OCI-LY7 (cell line): ENCODE measurements around the gene RPRD1A. TPM values are rescaled to one million over a fixed set of nuclear protein-coding genes. Genes with fewer than 3 reads are reported as not detected.
"Not testable (repeated sequence)": the region's sequence is repeated elsewhere in the genome, so short reads cannot be mapped to it uniquely, and the experiment has no call there.

ENCODE experiments used
- BruUV-seq: library from RNA; stranded (reverse); fragments of 400-500 nt; replicated peaks from 2 replicates; lab custom pipeline; 2021; lab: Mats Ljungman, UMichigan
- CTCF ChIA-PET: fragments of 300-600 bp; sonication (Branson Sonifier 250); formaldehyde crosslinking; loops from one replicate; lab custom pipeline; 2022; ENCODE audit warnings: antibody characterized with exemption; ENCODE audit not compliant: unreplicated experiment; lab: Charles Lee
- POLR2A ChIA-PET: fragments of 300-600 bp; sonication (Branson Sonifier 250); formaldehyde crosslinking; loops from one replicate; lab custom pipeline; 2022; ENCODE audit warnings: antibody characterized with exemption; lab: Charles Lee
- DNase-seq: peaks from one replicate; pipeline ENCODE4 v3.0.0-alpha.2; 2015; ENCODE audit warnings: low spot score
- H2AFZ ChIP-seq: fragments of 200-600 bp; sonication (generic), shearing (Covaris generic); 2 replicates; pipeline ENCODE4 v1.6.1; 2014; ENCODE audit warnings: mild to moderate bottlenecking, antibody characterized with exemption, low read length, moderate library complexity
- H3K27ac ChIP-seq: fragments of 200-600 bp; sonication (generic); 2 replicates; pipeline ENCODE4 v1.5.1; 2014; ENCODE audit warnings: mixed run types, low read depth, mild to moderate bottlenecking, moderate library complexity, low read length, inconsistent platforms; ENCODE audit not compliant: poor library complexity, severe bottlenecking
- H3K36me3 ChIP-seq: fragments of 200-600 bp; sonication (generic); 2 replicates; pipeline ENCODE4 v1.6.1; 2014; ENCODE audit warnings: mild to moderate bottlenecking, antibody characterized with exemption, low read length, moderate library complexity, mixed read lengths; ENCODE audit not compliant: insufficient read depth
- H3K4me1 ChIP-seq: fragments of 200-600 bp; sonication (generic); 2 replicates; pipeline ENCODE4 v1.5.1; 2014; ENCODE audit warnings: mild to moderate bottlenecking, low read length; ENCODE audit not compliant: insufficient read depth, poor library complexity, severe bottlenecking
- H3K4me2 ChIP-seq: fragments of 200-600 bp; sonication (generic); 2 replicates; pipeline ENCODE4 v1.6.1; 2014; ENCODE audit warnings: mild to moderate bottlenecking, low read length
- H3K4me3 ChIP-seq: fragments of 200-600 bp; sonication (generic); 2 replicates; pipeline ENCODE4 v1.5.1; 2014; ENCODE audit warnings: mild to moderate bottlenecking, low read depth, low read length; ENCODE audit not compliant: poor library complexity, severe bottlenecking
- H3K79me2 ChIP-seq: fragments of 200-600 bp; sonication (generic); 2 replicates; pipeline ENCODE4 v1.6.1; 2016; ENCODE audit warnings: low read depth, mild to moderate bottlenecking, low read length, moderate library complexity, mixed read lengths; ENCODE audit not compliant: insufficient read depth
- H3K9me2 ChIP-seq: fragments of 200-600 bp; sonication (generic); 2 replicates; pipeline ENCODE4 v1.6.1; 2016; ENCODE audit warnings: mild to moderate bottlenecking, low read length, mixed read lengths; ENCODE audit not compliant: insufficient read depth
- H3K9me3 ChIP-seq: fragments of 200-600 bp; sonication (generic); 2 replicates; pipeline ENCODE4 v1.6.1; 2014; ENCODE audit warnings: mild to moderate bottlenecking, mixed run types, low read length, mixed read lengths
- H4K20me1 ChIP-seq: fragments of 200-600 bp; sonication (generic); 2 replicates; pipeline ENCODE4 v1.6.1; 2014; ENCODE audit warnings: mild to moderate bottlenecking, antibody characterized with exemption, low read length, moderate library complexity, mixed read lengths; ENCODE audit not compliant: insufficient read depth
- CTCF ChIP-seq: fragments of 200-600 bp; sonication (generic); conservative IDR thresholded peaks from 2 replicates; pipeline ENCODE4 v1.5.1; 2014; ENCODE audit warnings: mild to moderate bottlenecking, antibody characterized with exemption, low read length, moderate library complexity, mixed read lengths
- EZH2phosphoT487 ChIP-seq: fragments of 200-600 bp; sonication (generic); IDR thresholded peaks from 2 replicates; pipeline ENCODE4 v1.6.1; 2018; ENCODE audit warnings: low read depth, borderline replicate concordance, mild to moderate bottlenecking, mixed run types, antibody characterized with exemption, low read length, moderate library complexity, mixed read lengths
- intact Hi-C: fragments of 100-400 bp; cut with micrococcal nuclease; formaldehyde crosslinking; loops from one replicate; pipeline ENCODE4 v1.10.0; 2022; ENCODE audit not compliant: unreplicated experiment
- total RNA-seq, 2 experiments: library from RNA; depleted of rRNA in 1 of 2; stranded (reverse); fragments of >200 nt in 1 of 2; shearing (Covaris generic) in 1 of 2; gene quantifications; 2 replicates each; pipeline ENCODE4 v1.2.3, GENCODE V29; 2014 to 2022

The RPRD1A gene
- total RNA-seq, 2 experiments from 2014 or later: 37.9 to 45.4 TPM

DNA sequence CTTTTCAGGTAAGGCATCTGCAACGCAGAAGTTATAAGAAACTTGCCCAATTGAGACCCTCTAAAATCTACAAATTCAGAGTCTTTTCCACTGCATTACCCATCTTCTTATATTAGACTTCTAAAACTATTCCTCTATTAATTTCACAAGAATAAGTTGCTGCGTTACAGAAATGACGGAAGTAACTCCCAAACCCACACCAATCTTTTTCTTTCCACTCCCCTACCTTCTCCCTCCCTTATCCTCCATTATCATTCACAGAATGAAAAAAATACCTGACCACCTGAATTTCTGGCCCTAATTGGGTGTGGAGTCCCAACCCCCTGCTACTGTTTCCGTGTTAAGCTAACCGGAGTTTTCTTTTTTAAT lies 689 bp downstream of the RPRD1A start:
- peak overlapping the region; percentile 50 for H3K27ac ChIP-seq
- H4K20me1 ChIP-seq: peaks cover 15% of the 10 kb centered on the region; the same call in 1 of the 2 replicates
- peaks cover 11% of the 10 kb centered on the region; the same call in 1 of the 2 replicates for H3K36me3 ChIP-seq
- no peaks in the 10 kb centered on the region for H3K9me2 ChIP-seq
- H3K79me2 ChIP-seq: peaks cover 54% of the 10 kb centered on the region
- H3K9me3 ChIP-seq: no peaks in the 10 kb centered on the region
- peaks cover 4% of the 10 kb centered on the region for H3K4me1 ChIP-seq
- BruUV-seq: no TSS peak
- H2AFZ ChIP-seq: peak overlapping the region; percentile 86; the same call in 1 of the 2 replicates
- peak overlapping the region; percentile 70 for H3K4me2 ChIP-seq
- peak; percentile 4 for DNase-seq
- peak overlapping the region; percentile 87 for H3K4me3 ChIP-seq
- POLR2A ChIA-PET: interaction anchor here (0.6 to 1.3 kb wide), 3 partner anchors 25 to 113 kb away, joined by 3 to 4 read pairs (median 3); partner anchors contain the start of gene SLC39A6
- intact Hi-C loops: loop anchor here (5.0 kb wide), 1 partner anchor 49 kb away; no protein-coding TSS in a partner anchor
- TF ChIP-seq EZH2phosphoT487: no peak
- TF ChIP-seq CTCF: no peak
- CTCF ChIA-PET: no interaction called here

DNA sequence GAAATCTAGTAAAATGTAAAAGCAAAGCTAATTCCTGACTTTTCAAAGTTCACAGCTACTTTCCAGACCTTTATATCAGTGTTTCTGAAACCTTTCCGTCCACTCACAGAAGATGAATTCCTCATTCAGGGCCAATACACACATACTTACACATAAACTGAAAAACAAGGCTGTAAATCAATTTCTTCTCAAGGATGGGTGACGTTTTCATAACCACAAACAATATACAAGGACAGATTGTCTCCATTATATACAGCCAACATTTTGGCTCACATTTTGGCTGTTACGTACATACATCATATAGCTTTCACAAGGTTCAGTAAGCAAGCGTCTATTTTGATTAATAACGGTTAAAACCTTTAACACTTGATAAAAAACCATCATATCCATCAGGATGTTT lies 1.4 kb downstream of the RPRD1A start:
- Histone ChIP-seq H3K9me2 (no peaks in the 10 kb centered on the region), H4K20me1 (peaks cover 15% of the 10 kb centered on the region; the same call in 1 of the 2 replicates), H2AFZ (no peak overlapping the region), H3K4me3 (peak overlapping the region; percentile 87), H3K27ac (no peak overlapping the region), H3K9me3 (no peaks in the 10 kb centered on the region), H3K36me3 (peaks cover 11% of the 10 kb centered on the region; the same call in 1 of the 2 replicates), H3K4me1 (peaks cover 7% of the 10 kb centered on the region), H3K79me2 (peaks cover 60% of the 10 kb centered on the region), H3K4me2 (peak overlapping the region; percentile 70)
- CTCF ChIA-PET: no interaction called here
- BruUV-seq: TSS peak; percentile 54
- intact Hi-C loops: loop anchor here (5.0 kb wide), 1 partner anchor 49 kb away; no protein-coding TSS in a partner anchor
- no peak for DNase-seq
- TF ChIP-seq EZH2phosphoT487: no peak
- TF ChIP-seq CTCF: no peak
- POLR2A ChIA-PET: interaction anchor here (1.3 kb wide), 1 partner anchor 63 kb away, joined by 4 read pairs; the partner anchor contains the start of gene SLC39A6

DNA sequence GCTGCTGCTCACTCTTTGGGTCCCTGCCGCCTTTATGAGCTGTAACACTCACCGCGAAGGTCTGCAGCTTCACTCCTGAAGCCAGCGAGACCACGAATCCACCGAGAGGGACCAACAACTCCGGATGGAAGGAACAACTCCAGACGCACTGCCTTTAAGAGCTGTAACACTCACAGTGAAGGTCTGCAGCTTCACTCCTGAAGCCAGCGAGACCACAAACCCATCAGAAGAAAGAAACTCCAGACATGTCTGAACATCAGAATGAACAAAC lies 2.6 kb downstream of the RPRD1A start:
- H3K27ac ChIP-seq, H3K4me3 ChIP-seq, CTCF ChIA-PET, H3K9me3 ChIP-seq, DNase-seq, H3K4me2 ChIP-seq, BruUV-seq, H3K9me2 ChIP-seq, H2AFZ ChIP-seq: not testable (repeated sequence)
- peaks cover 18% of the 10 kb centered on the region for H3K4me1 ChIP-seq
- POLR2A ChIA-PET: interaction anchor here (0.6 kb wide), 1 partner anchor 16 kb away, joined by 4 read pairs; no protein-coding TSS in a partner anchor
- peaks cover 11% of the 10 kb centered on the region; the same call in 1 of the 2 replicates for H3K36me3 ChIP-seq
- intact Hi-C loops: loop anchor here (5.0 kb wide), 1 partner anchor 47 kb away; no protein-coding TSS in a partner anchor
- peaks cover 73% of the 10 kb centered on the region for H3K79me2 ChIP-seq
- H4K20me1 ChIP-seq: peaks cover 15% of the 10 kb centered on the region; the same call in 1 of the 2 replicates
